Endothelial cell of umbilical vein (primary cell): ENCODE results near the gene OLAH. TPM values are rescaled to one million over a fixed set of nuclear protein-coding genes. Genes with fewer than 3 reads are reported as not detected.

Source experiments
- BruUV-seq: library from RNA; stranded (reverse); fragments of 400-500 nt; replicated peaks from 2 replicates; lab custom pipeline; 2021; lab: Mats Ljungman, UMichigan
- CTCF ChIA-PET: fragments of 300-600, 350-600 bp; sonication (Branson Sonifier 250); formaldehyde crosslinking; loops from one replicate; lab custom pipeline; 2021; ENCODE audit warnings: antibody characterized with exemption, inconsistent platforms; lab: Charles Lee
- POLR2A ChIA-PET: fragments of 300-600, 350-600 bp; sonication (Branson Sonifier 250); formaldehyde crosslinking; loops from one replicate; lab custom pipeline; 2021; ENCODE audit warnings: antibody characterized with exemption, inconsistent platforms; lab: Charles Lee
- DNase-seq: peaks from one replicate; pipeline ENCODE4 v3.0.0-alpha.2; 2011; ENCODE audit warnings: low read depth, low spot score
- FAIRE-seq: peaks from 2 replicates; lab custom pipeline; 2011; peaks lifted over from hg19 to GRCh38; lab: Jason Lieb, UNC
- H2AFZ ChIP-seq: 2 replicates; pipeline ENCODE4 v1.6.0; 2012; ENCODE audit warnings: low read depth, low read length, control low read depth, inconsistent platforms
- H3K27ac ChIP-seq: 2 replicates; pipeline ENCODE4 v1.5.1; 2011; ENCODE audit warnings: low read depth, mild to moderate bottlenecking, control low read depth, low read length, moderate library complexity; ENCODE audit not compliant: insufficient read depth
- H3K27me3 ChIP-seq, 2 experiments: 2 replicates each; pipeline versions ENCODE4 v1.6.0 to v1.6.1; 2011; ENCODE audit warnings: low read length in 2 of 2, mixed read lengths in 1 of 2; ENCODE audit not compliant: control insufficient read depth in 2 of 2, insufficient read depth in 2 of 2
- H3K36me3 ChIP-seq, 2 experiments: 2 replicates in 1 of 2; 3 replicates in 1 of 2; pipeline ENCODE4 v1.5.1; 2011; ENCODE audit warnings: low read length in 2 of 2, mild to moderate bottlenecking in 1 of 2, moderate library complexity in 1 of 2; ENCODE audit not compliant: control insufficient read depth in 2 of 2, insufficient read depth in 2 of 2; ENCODE audit errors: extremely low read depth in 1 of 2
- H3K4me1 ChIP-seq: 3 replicates; pipeline ENCODE4 v1.5.1; 2011; ENCODE audit warnings: mild to moderate bottlenecking, low read length; ENCODE audit not compliant: control insufficient read depth, insufficient read depth; ENCODE audit errors: extremely low read depth
- H3K4me2 ChIP-seq: 2 replicates; pipeline ENCODE4 v1.6.1; 2011; ENCODE audit warnings: low read length, control low read depth, mixed read lengths; ENCODE audit not compliant: insufficient read depth
- H3K4me3 ChIP-seq, 3 experiments: fragments of 200-600 bp in 1 of 3; sonication (generic), shearing (Covaris generic) in 1 of 3; replicated peaks in 1 of 3; 2 replicates each; pipeline ENCODE4 v1.5.1; 2011 to 2016; ENCODE audit warnings: control low read depth in 3 of 3, low read length in 3 of 3, mild to moderate bottlenecking in 2 of 3, inconsistent platforms in 1 of 3, low read depth in 1 of 3, moderate library complexity in 1 of 3; ENCODE audit not compliant: insufficient read depth in 1 of 3
- H3K79me2 ChIP-seq: 2 replicates; pipeline ENCODE4 v1.6.0; 2012; ENCODE audit warnings: low read length, inconsistent platforms; ENCODE audit not compliant: control insufficient read depth, insufficient read depth
- H3K9ac ChIP-seq: replicated peaks from 2 replicates; pipeline ENCODE3; 2011; ENCODE audit warnings: low read length, control low read depth; ENCODE audit not compliant: insufficient read depth; ENCODE audit errors: extremely low read depth
- H3K9me1 ChIP-seq: replicated peaks from 3 replicates; pipeline ENCODE4 v1.6.0; 2011; ENCODE audit warnings: mild to moderate bottlenecking, low read length; ENCODE audit not compliant: control insufficient read depth, insufficient read depth; ENCODE audit errors: extremely low read depth
- H3K9me3 ChIP-seq: replicated peaks from 2 replicates; pipeline ENCODE4 v1.5.1; 2012; ENCODE audit warnings: low read length, inconsistent platforms; ENCODE audit not compliant: control insufficient read depth, insufficient read depth
- H4K20me1 ChIP-seq: replicated peaks from 2 replicates; pipeline ENCODE3; 2011; ENCODE audit warnings: mild to moderate bottlenecking, low read length; ENCODE audit not compliant: control insufficient read depth, insufficient read depth; ENCODE audit errors: extremely low read depth
- CTCF ChIP-seq, 2 donors: IDR thresholded peaks; 1 replicate in 1 of 2; 2 replicates in 1 of 2; pipeline ENCODE4 v1.5.1; 2011; ENCODE audit warnings: low read length in 2 of 2, mild to moderate bottlenecking in 2 of 2, moderate library complexity in 2 of 2, control low read depth in 1 of 2, inconsistent platforms in 1 of 2, low read depth in 1 of 2; ENCODE audit not compliant: insufficient read depth in 1 of 2; ENCODE audit errors: extremely low read depth in 1 of 2
- EZH2 ChIP-seq: IDR thresholded peaks from 2 replicates; pipeline ENCODE4 v1.6.1; 2012; ENCODE audit warnings: borderline replicate concordance, low read depth, mild to moderate bottlenecking, moderate library complexity, low read length, inconsistent platforms; ENCODE audit not compliant: severe bottlenecking
- FOS ChIP-seq: IDR thresholded peaks from 2 replicates; pipeline ENCODE4 v1.6.1; 2011; ENCODE audit warnings: mild to moderate bottlenecking, low read length, moderate library complexity, borderline replicate concordance; ENCODE audit not compliant: insufficient read depth
- JUN ChIP-seq: IDR thresholded peaks from 2 replicates; pipeline ENCODE4 v1.6.1; 2011; ENCODE audit warnings: borderline replicate concordance, low read depth; ENCODE audit not compliant: insufficient read length, insufficient read depth
- POLR2A ChIP-seq: IDR thresholded peaks from 2 replicates; pipeline ENCODE4 v1.6.1; 2012; ENCODE audit warnings: low read depth, mild to moderate bottlenecking, control low read depth, low read length
- dilution Hi-C: fragments of 300-500 bp; cut with MboI; formaldehyde crosslinking; loops from one replicate; pipeline ENCODE4 v1.15.0; 2019; ENCODE audit warnings: low sequenced_read_pairs; ENCODE audit not compliant: extremely low pct_ligation_motif_present
- intact Hi-C: fragments of 100-400 bp; cut with micrococcal nuclease; formaldehyde crosslinking; loops from one replicate; pipeline ENCODE4 v1.10.0; 2022
- polyA plus RNA-seq, 4 experiments: library from polyadenylated mRNA; depleted of rRNA in 3 of 4; stranded (reverse) in 3 of 4; unstranded in 1 of 4; fragments of >200 nt; gene quantifications; 2 replicates each; pipeline versions ENCODE4 v1.2.1 to v1.2.3, GENCODE V29; 2011 to 2012; ENCODE audit warnings: missing spikeins in 1 of 4
- total RNA-seq: library from RNA; stranded (reverse); gene quantifications from 2 replicates; pipeline ENCODE4 v1.2.3, GENCODE V29; 2021

OLAH gene
- total and polyA plus RNA-seq, 2 donors (not counting 3 experiments of a cell fraction or from before 2014, with no cell fraction given) = 0.26 to 0.51 TPM

- peaks cover 12% of the 10 kb centered on the region for H3K4me1 ChIP-seq
- no TSS peak for BruUV-seq
- H3K27ac ChIP-seq = no peak within 1 kb of the TSS
- H3K9me3 ChIP-seq = no peaks in the 10 kb centered on the region
- dilution Hi-C loops = no loop called here
- peak within 1 kb of the TSS; percentile 92 for H2AFZ ChIP-seq
- ChIA-PET CTCF (no interaction called here), POLR2A (no interaction called here)
- no peaks in the 10 kb centered on the region for H4K20me1 ChIP-seq
- H3K4me2 ChIP-seq = peak within 1 kb of the TSS; percentile 69
- peak; percentile 86 for DNase-seq
- peak within 1 kb of the TSS; percentile 49 to 62 (median 57) for H3K4me3 ChIP-seq
- peak; percentile 67 for FAIRE-seq
- intact Hi-C loops = loop anchor here (10.0 kb wide), 2 partner anchors 214 to 594 kb away; partner anchors contain the start of gene SUV39H2
- H3K79me2 ChIP-seq = no peaks in the 10 kb centered on the region
- TF ChIP-seq FOS = no peak
- no peak for TF ChIP-seq JUN
- peak in 1 of 2 donors; percentile 31 for TF ChIP-seq CTCF (IDR thresholded peaks at IDR 0.05; ENCODE audit: extremely low read depth in 1 of 2, insufficient read depth in 1 of 2, low read depth in 1 of 2, low read length in 2 of 2)
- no peak for TF ChIP-seq EZH2
- no peak for TF ChIP-seq POLR2A
- no peaks in the 10 kb centered on the region for H3K9me1 ChIP-seq
- no peaks in the 10 kb centered on the region for H3K27me3 ChIP-seq
- no peaks in the 10 kb centered on the region for H3K36me3 ChIP-seq
- no peak within 1 kb of the TSS for H3K9ac ChIP-seq
Measured at GRCh38 chr10:15088428-15089261, 44.9 kb downstream of the OLAH start, which contains the start of gene ACBD7. Gene ACBD7, minus strand, starts transcription at chr10:15088776. Its CDS starts 48 bp downstream, at chr10:15088728.
